ENCODE measurements around the gene NFIB. TPM values are rescaled to one million over a fixed set of nuclear protein-coding genes. Genes with fewer than 3 reads are reported as not detected.

NFIB gene
- total RNA-seq, 1 experiment from 2014 or later = 35.1 TPM

DNA sequence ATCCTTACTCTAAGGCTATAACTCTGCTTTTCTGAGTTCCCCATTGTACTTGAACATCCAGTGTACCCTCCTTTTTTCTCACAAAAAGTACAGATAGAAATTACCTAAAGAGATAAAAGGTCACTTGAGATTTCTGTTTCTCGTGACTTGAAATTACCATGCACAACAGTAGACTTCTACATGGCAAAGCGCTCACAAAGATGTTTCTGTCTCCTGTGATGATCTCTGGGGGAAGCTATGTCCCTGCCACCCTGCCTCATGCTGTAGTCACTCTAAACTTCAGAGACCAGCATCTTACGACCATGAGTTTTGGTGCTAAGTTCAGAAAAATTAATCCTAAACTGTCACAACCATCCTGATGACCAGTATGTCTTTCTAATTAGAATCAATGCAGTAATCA, 36.2 kb downstream of the NFIB start:
- POLR2A ChIA-PET (ENCODE audit: unreplicated experiment) = interaction anchor here (0.9 kb wide), 1 partner anchor 49 kb away, joined by 3 read pairs; no protein-coding TSS in a partner anchor
- no peak overlapping the region for H3K27ac ChIP-seq
- no peaks in the 10 kb centered on the region for H3F3A ChIP-seq (ENCODE audit: insufficient read depth, low read depth)
- BruUV-seq (replicated peaks) = no TSS peak
- no peaks in the 10 kb centered on the region for H3K4me1 ChIP-seq (replicated peaks; ENCODE audit: insufficient read depth)
- H2AFZ ChIP-seq = no peak overlapping the region
- H3K27me3 ChIP-seq (ENCODE audit: insufficient read depth, low read depth) = no peaks in the 10 kb centered on the region
- H3K4me2 ChIP-seq = no peak overlapping the region
- TF ChIP-seq EZH2 (IDR thresholded peaks at IDR 0.05; ENCODE audit: low read depth) = no peak
- TF ChIP-seq, protein P1, sequence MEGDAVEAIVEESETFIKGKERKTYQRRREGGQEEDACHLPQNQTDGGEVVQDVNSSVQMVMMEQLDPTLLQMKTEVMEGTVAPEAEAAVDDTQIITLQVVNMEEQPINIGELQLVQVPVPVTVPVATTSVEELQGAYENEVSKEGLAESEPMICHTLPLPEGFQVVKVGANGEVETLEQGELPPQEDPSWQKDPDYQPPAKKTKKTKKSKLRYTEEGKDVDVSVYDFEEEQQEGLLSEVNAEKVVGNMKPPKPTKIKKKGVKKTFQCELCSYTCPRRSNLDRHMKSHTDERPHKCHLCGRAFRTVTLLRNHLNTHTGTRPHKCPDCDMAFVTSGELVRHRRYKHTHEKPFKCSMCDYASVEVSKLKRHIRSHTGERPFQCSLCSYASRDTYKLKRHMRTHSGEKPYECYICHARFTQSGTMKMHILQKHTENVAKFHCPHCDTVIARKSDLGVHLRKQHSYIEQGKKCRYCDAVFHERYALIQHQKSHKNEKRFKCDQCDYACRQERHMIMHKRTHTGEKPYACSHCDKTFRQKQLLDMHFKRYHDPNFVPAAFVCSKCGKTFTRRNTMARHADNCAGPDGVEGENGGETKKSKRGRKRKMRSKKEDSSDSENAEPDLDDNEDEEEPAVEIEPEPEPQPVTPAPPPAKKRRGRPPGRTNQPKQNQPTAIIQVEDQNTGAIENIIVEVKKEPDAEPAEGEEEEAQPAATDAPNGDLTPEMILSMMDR (conservative IDR thresholded peaks at IDR 0.05) = no peak
- no peaks in the 10 kb centered on the region for H3K9me3 ChIP-seq (ENCODE audit: insufficient read depth, low read depth)
- H4K20me1 ChIP-seq (ENCODE audit: insufficient read depth) = no peaks in the 10 kb centered on the region
- H3K79me2 ChIP-seq (ENCODE audit: low read depth) = 0 out of 2 replicates have a peak, but pooled peaks cover 12% of the 10 kb centered on the region
- no peak overlapping the region for H3K4me3 ChIP-seq
- intact Hi-C loops (cut with micrococcal nuclease; ENCODE audit: unreplicated experiment) = no loop called here
- no peaks in the 10 kb centered on the region for H3K9me2 ChIP-seq (ENCODE audit: insufficient read depth)
- DNase-seq = no peak
- no peaks in the 10 kb centered on the region for H3K36me3 ChIP-seq (ENCODE audit: low read depth)
- CTCF ChIA-PET = no interaction called here

DNA sequence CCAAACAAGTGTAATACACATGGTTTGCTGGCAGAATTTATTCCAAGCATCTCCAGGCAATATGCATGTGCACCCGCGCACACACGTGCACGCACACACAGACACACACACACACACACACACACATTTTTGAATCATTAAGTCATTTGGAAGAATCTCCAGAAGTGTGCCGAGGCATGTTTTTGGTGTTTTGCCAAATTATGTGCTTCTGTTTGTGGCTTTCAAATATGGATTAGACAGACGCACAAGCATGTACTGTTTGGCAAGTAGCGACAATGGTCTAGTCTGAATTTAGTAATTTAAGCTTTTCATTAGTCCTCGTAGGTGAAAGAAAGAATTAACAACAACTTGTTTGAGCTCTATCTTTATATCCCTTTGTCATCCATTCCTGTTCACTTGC, 36.7 kb downstream of the NFIB start:
- H3K4me2 ChIP-seq = no peak overlapping the region
- no peak overlapping the region for H3K27ac ChIP-seq
- no peaks in the 10 kb centered on the region for H3K9me2 ChIP-seq (ENCODE audit: insufficient read depth)
- no peaks in the 10 kb centered on the region for H3K9me3 ChIP-seq (ENCODE audit: insufficient read depth, low read depth)
- TF ChIP-seq, protein P1 (conservative IDR thresholded peaks at IDR 0.05) = no peak
- no peak for TF ChIP-seq EZH2 (IDR thresholded peaks at IDR 0.05; ENCODE audit: low read depth)
- no peaks in the 10 kb centered on the region for H3K36me3 ChIP-seq (ENCODE audit: low read depth)
- H3K27me3 ChIP-seq (ENCODE audit: insufficient read depth, low read depth) = no peaks in the 10 kb centered on the region
- no peaks in the 10 kb centered on the region for H4K20me1 ChIP-seq (ENCODE audit: insufficient read depth)
- POLR2A ChIA-PET (ENCODE audit: unreplicated experiment) = interaction anchor here (0.5 to 0.6 kb wide), 2 partner anchors 906 to 1147 kb away, joined by 4 to 6 read pairs; no protein-coding TSS in a partner anchor
- H3K4me1 ChIP-seq (replicated peaks; ENCODE audit: insufficient read depth) = no peaks in the 10 kb centered on the region
- H3K79me2 ChIP-seq (ENCODE audit: low read depth) = peaks cover 13% of the 10 kb centered on the region; the same call in 1 of the 2 replicates
- DNase-seq = no peak
- no peak overlapping the region for H3K4me3 ChIP-seq
- H3F3A ChIP-seq (ENCODE audit: insufficient read depth, low read depth) = no peaks in the 10 kb centered on the region
- no peak overlapping the region for H2AFZ ChIP-seq
- CTCF ChIA-PET = no interaction called here
- intact Hi-C loops (cut with micrococcal nuclease; ENCODE audit: unreplicated experiment) = no loop called here
- BruUV-seq (replicated peaks) = no TSS peak

DNA sequence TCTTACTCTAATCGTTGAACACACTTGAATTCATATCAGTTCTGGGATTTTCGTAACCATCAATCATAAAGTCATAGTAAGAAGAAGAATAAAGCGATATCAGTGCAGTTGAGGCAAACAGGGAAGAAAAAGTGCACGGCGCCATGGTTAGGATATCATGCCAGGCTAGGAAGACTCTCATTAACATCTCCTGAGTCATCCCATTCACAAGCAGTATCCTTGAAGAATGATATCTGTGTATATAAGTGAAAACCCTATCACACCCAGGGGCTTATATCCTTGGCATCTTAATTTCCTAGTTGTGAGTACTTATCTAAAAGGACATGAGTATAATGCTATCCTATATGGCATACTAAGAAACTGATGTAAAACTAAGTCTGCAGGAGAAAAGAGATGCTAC, 38.6 kb downstream of the NFIB start:
- H3K4me3 ChIP-seq = no peak overlapping the region
- BruUV-seq (replicated peaks) = no TSS peak
- no peak for DNase-seq
- no peak overlapping the region for H3K4me2 ChIP-seq
- H2AFZ ChIP-seq = no peak overlapping the region
- H3K9me3 ChIP-seq (ENCODE audit: insufficient read depth, low read depth) = no peaks in the 10 kb centered on the region
- no peaks in the 10 kb centered on the region for H3F3A ChIP-seq (ENCODE audit: insufficient read depth, low read depth)
- no peaks in the 10 kb centered on the region for H4K20me1 ChIP-seq (ENCODE audit: insufficient read depth)
- peaks cover 14% of the 10 kb centered on the region; the same call in 1 of the 2 replicates for H3K79me2 ChIP-seq (ENCODE audit: low read depth)
- TF ChIP-seq, protein P1 (conservative IDR thresholded peaks at IDR 0.05) = no peak
- TF ChIP-seq EZH2 (IDR thresholded peaks at IDR 0.05; ENCODE audit: low read depth) = no peak
- ChIA-PET CTCF (no interaction called here), POLR2A (ENCODE audit: unreplicated experiment) (interaction anchor here (0.9 kb wide), 1 partner anchor 10 kb away, joined by 4 read pairs; no protein-coding TSS in a partner anchor)
- no peaks in the 10 kb centered on the region for H3K4me1 ChIP-seq (replicated peaks; ENCODE audit: insufficient read depth)
- no peaks in the 10 kb centered on the region for H3K36me3 ChIP-seq (ENCODE audit: low read depth)
- intact Hi-C loops (cut with micrococcal nuclease; ENCODE audit: unreplicated experiment) = no loop called here
- no peaks in the 10 kb centered on the region for H3K27me3 ChIP-seq (ENCODE audit: insufficient read depth, low read depth)
- no peak overlapping the region for H3K27ac ChIP-seq
- no peaks in the 10 kb centered on the region for H3K9me2 ChIP-seq (ENCODE audit: insufficient read depth)

Measured in PC-9 (cell line).